B cell (primary cell): ENCODE data around the gene ATP9B.

Experiments used
- EZH2 ChIP-seq: IDR thresholded peaks from 2 replicates; pipeline ENCODE4 v1.6.1; 2012; ENCODE audit warnings: borderline replicate concordance, low read depth, mild to moderate bottlenecking, moderate library complexity, low read length; ENCODE audit not compliant: insufficient read depth, poor library complexity, severe bottlenecking
- TF ChIP-seq, protein P1 (sequence below): fragments of 200-600 bp; IDR thresholded peaks from one replicate; pipeline ENCODE4 v1.8.0; 2022; ENCODE audit warnings: antibody characterized with exemption, mild to moderate bottlenecking

DNA sequence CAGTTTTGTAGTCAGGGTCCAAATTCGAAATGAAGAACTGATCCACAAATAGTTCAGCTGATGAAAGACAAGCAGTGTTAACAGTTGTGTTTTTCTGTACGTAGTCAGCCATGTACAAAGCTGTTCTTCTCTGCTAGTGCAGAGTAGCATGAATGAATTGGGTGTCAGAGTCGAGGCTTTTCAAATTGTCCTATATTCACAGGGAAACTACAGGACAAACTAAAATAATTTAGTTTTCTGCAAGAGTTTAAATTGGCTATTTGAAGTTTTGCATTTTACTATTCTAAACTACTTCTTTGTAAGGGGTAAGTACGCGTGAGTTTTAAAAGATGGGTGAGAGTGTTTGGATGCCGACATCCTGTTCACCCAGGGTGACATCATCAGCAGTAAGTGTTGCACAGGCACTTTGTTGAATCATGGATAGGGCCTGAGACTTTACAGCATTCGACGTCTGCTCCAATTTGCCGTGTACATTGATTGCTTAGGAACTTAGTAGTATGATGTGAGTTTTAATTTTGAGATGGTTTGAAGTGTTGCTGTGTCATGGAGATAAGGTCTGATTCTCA, 179.4 kb downstream of the ATP9B start:
- TF ChIP-seq, protein P1, sequence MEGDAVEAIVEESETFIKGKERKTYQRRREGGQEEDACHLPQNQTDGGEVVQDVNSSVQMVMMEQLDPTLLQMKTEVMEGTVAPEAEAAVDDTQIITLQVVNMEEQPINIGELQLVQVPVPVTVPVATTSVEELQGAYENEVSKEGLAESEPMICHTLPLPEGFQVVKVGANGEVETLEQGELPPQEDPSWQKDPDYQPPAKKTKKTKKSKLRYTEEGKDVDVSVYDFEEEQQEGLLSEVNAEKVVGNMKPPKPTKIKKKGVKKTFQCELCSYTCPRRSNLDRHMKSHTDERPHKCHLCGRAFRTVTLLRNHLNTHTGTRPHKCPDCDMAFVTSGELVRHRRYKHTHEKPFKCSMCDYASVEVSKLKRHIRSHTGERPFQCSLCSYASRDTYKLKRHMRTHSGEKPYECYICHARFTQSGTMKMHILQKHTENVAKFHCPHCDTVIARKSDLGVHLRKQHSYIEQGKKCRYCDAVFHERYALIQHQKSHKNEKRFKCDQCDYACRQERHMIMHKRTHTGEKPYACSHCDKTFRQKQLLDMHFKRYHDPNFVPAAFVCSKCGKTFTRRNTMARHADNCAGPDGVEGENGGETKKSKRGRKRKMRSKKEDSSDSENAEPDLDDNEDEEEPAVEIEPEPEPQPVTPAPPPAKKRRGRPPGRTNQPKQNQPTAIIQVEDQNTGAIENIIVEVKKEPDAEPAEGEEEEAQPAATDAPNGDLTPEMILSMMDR = no peak
- TF ChIP-seq EZH2 = no peak
